HepG2 (cell line): ENCODE results near the gene RTF1. TPM values are rescaled to one million over a fixed set of nuclear protein-coding genes. Genes with fewer than 3 reads are reported as not detected.

Experiments
- ATF1 ChIP-seq: IDR thresholded peaks from 2 replicates; pipeline ENCODE4 v1.6.1; 2016; ENCODE audit warnings: mild to moderate bottlenecking, control low read depth
- ATF7 ChIP-seq, 2 experiments: fragments of 450-650 bp in 1 of 2; sonication (generic) in 1 of 2; formaldehyde crosslinking in 1 of 2; IDR thresholded peaks; 2 replicates each; pipeline versions ENCODE4 v1.4.0 to v1.6.1; 2016 to 2020; ENCODE audit warnings: antibody characterized with exemption in 1 of 2, mild to moderate bottlenecking in 1 of 2, missing genetic modification reagents in 1 of 2
- CEBPG ChIP-seq: IDR thresholded peaks from 2 replicates; pipeline ENCODE4 v1.6.1; 2016
- GATAD1 ChIP-seq: IDR thresholded peaks from 2 replicates; pipeline ENCODE4 v1.6.1; 2016; ENCODE audit warnings: missing genetic modification reagents, missing compliant biosample characterization
- HDAC1 ChIP-seq: sonication (generic); formaldehyde crosslinking; IDR thresholded peaks from 2 replicates; pipeline ENCODE4 v1.5.1; 2020; ENCODE audit warnings: mild to moderate bottlenecking, missing genetic modification reagents
- ISL2 ChIP-seq: sonication (generic); formaldehyde crosslinking; IDR thresholded peaks from 2 replicates; pipeline ENCODE4 v1.5.0; 2020; ENCODE audit warnings: missing genetic modification reagents
- MAFF ChIP-seq: IDR thresholded peaks from 2 replicates; pipeline ENCODE4 v1.6.1; 2011; ENCODE audit warnings: low read depth, low read length, improper control_type of control experiment
- SAFB2 ChIP-seq: sonication (generic); formaldehyde crosslinking; IDR thresholded peaks from 2 replicates; pipeline ENCODE4 v1.5.1; 2020; ENCODE audit warnings: missing genetic modification reagents, low read depth, mild to moderate bottlenecking, borderline replicate concordance
- ZBTB20 ChIP-seq: sonication (generic); formaldehyde crosslinking; IDR thresholded peaks from 2 replicates; pipeline ENCODE4 v1.8.1; 2023; ENCODE audit warnings: missing genetic modification reagents, low read depth, mild to moderate bottlenecking, borderline replicate concordance
- ZEB1 ChIP-seq: IDR thresholded peaks from 2 replicates; pipeline ENCODE4 v1.6.1; 2012; ENCODE audit warnings: mild to moderate bottlenecking, low read depth, inconsistent platforms; ENCODE audit not compliant: insufficient replicate concordance
- ZNF569 ChIP-seq: sonication (generic); formaldehyde crosslinking; IDR thresholded peaks from 2 replicates; pipeline ENCODE4 v1.5.0; 2020; ENCODE audit warnings: mild to moderate bottlenecking, missing genetic modification reagents, moderate library complexity, borderline replicate concordance
- ZNF615 ChIP-seq: sonication (generic); formaldehyde crosslinking; IDR thresholded peaks from 2 replicates; pipeline ENCODE4 v1.5.0; 2020; ENCODE audit warnings: mild to moderate bottlenecking, missing genetic modification reagents, borderline replicate concordance
- ZNF879 ChIP-seq: sonication (generic); formaldehyde crosslinking; IDR thresholded peaks from 2 replicates; pipeline ENCODE4 v1.8.1; 2023; ENCODE audit warnings: missing genetic modification reagents
- ZSCAN30 ChIP-seq: sonication (generic); formaldehyde crosslinking; IDR thresholded peaks from 2 replicates; pipeline ENCODE4 v1.5.0; 2020; ENCODE audit warnings: mild to moderate bottlenecking, missing genetic modification reagents
- ZSCAN9 ChIP-seq: IDR thresholded peaks from 2 replicates; pipeline ENCODE4 v1.6.1; 2016; ENCODE audit warnings: borderline replicate concordance
- ZZZ3 ChIP-seq: sonication (generic); formaldehyde crosslinking; IDR thresholded peaks from 2 replicates; pipeline ENCODE4 v1.4.0; 2020; ENCODE audit warnings: missing genetic modification reagents, mild to moderate bottlenecking, borderline replicate concordance
- polyA plus RNA-seq, 8 experiments: library from polyadenylated mRNA; depleted of rRNA in 3 of 8; stranded (reverse) in 7 of 8; unstranded in 1 of 8; fragments of >200 nt; fragmentation: Illumina TruSeq in 4 of 8; extraction: Trizol in 4 of 8; gene quantifications; 2 replicates each; pipeline versions ENCODE4 v1.2.1 to v1.2.3, GENCODE V29; 2011 to 2016; ENCODE audit warnings: low read depth in 4 of 8, missing spikeins in 1 of 8, mixed read lengths in 1 of 8; ENCODE audit not compliant: insufficient read depth in 1 of 8
- total RNA-seq, 5 experiments: library from RNA; depleted of rRNA; stranded (reverse); fragments of >200 nt; fragmentation: Illumina TruSeq; extraction: Trizol; gene quantifications; 2 replicates each; pipeline ENCODE4 v1.2.3, GENCODE V29; 2016; ENCODE audit warnings: low read depth in 1 of 5
- TF ChIP-seq, protein P1 (sequence below): sonication (generic); formaldehyde crosslinking; IDR thresholded peaks from 2 replicates; pipeline ENCODE4 v1.5.0; 2020; ENCODE audit warnings: missing genetic modification reagents
- TF ChIP-seq, protein P2 (sequence below): sonication (generic); formaldehyde crosslinking; IDR thresholded peaks from 2 replicates; pipeline ENCODE4; 2020; ENCODE audit warnings: missing genetic modification reagents, mild to moderate bottlenecking, borderline replicate concordance
- TF ChIP-seq, protein P3 (sequence below): fragments of 450-650 bp; IDR thresholded peaks from 2 replicates; pipeline ENCODE4 v1.6.1; 2017
- TF ChIP-seq, protein P4 (sequence below): IDR thresholded peaks from 2 replicates; pipeline ENCODE4 v1.6.1; 2016; ENCODE audit warnings: missing compliant biosample characterization, missing genetic modification reagents, borderline replicate concordance
- TF ChIP-seq, protein P5 (sequence below): sonication (generic); formaldehyde crosslinking; IDR thresholded peaks from 2 replicates; pipeline ENCODE4 v1.8.0; 2022; ENCODE audit warnings: low read depth, missing genetic modification reagents

The RTF1 gene
- total and polyA plus RNA-seq, 2 of the 13 experiments (the other 11 are each of a cell fraction or from before 2014, with no cell fraction given) = 13.9 to 17.9 TPM

DNA sequence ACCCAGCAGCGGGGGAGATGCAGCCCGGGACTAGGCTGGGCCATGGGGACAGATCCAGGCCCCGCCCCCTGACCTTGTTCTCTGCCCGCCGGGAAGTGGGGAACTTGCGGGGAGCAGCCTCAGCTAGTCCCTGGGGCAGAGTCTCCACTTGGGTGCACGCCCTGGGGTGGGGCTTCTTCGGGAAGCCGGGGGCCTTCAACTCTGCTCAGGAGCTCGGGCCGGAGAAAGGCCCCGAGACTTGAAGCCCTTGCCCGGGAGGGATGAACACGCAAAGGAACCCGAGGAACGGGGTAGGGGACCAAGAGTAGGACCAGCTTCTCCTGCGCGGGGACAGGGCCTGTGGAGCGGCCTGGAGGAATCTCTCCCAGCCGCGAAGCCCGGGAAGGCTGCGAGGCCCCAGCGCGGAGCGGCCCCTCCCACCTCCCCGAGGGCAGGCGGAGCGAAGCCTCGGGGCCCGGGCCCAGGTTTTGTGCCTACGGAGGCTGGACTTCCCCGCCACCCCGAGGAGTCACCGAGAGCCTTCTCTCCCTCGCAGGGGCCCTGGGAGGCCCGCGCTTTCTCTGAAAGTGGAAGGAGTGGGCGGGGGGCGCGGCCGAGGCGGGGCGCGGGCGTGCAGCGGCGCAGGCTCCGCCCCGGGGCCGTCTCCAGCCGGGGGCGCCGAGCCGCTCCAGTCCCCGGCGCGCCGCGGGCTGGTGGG is 76.5 kb downstream of the RTF1 start, which contains the start of gene ITPKA (continued):
- TF ChIP-seq, protein P1, sequence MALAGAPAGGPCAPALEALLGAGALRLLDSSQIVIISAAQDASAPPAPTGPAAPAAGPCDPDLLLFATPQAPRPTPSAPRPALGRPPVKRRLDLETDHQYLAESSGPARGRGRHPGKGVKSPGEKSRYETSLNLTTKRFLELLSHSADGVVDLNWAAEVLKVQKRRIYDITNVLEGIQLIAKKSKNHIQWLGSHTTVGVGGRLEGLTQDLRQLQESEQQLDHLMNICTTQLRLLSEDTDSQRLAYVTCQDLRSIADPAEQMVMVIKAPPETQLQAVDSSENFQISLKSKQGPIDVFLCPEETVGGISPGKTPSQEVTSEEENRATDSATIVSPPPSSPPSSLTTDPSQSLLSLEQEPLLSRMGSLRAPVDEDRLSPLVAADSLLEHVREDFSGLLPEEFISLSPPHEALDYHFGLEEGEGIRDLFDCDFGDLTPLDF = peak; percentile 68; the same call in 1 of the 2 replicates
- TF ChIP-seq, protein P2, sequence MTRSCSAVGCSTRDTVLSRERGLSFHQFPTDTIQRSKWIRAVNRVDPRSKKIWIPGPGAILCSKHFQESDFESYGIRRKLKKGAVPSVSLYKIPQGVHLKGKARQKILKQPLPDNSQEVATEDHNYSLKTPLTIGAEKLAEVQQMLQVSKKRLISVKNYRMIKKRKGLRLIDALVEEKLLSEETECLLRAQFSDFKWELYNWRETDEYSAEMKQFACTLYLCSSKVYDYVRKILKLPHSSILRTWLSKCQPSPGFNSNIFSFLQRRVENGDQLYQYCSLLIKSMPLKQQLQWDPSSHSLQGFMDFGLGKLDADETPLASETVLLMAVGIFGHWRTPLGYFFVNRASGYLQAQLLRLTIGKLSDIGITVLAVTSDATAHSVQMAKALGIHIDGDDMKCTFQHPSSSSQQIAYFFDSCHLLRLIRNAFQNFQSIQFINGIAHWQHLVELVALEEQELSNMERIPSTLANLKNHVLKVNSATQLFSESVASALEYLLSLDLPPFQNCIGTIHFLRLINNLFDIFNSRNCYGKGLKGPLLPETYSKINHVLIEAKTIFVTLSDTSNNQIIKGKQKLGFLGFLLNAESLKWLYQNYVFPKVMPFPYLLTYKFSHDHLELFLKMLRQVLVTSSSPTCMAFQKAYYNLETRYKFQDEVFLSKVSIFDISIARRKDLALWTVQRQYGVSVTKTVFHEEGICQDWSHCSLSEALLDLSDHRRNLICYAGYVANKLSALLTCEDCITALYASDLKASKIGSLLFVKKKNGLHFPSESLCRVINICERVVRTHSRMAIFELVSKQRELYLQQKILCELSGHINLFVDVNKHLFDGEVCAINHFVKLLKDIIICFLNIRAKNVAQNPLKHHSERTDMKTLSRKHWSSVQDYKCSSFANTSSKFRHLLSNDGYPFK (CRISPR knock-in tag) = no peak
- TF ChIP-seq ZEB1 (no peak), ZNF879 (CRISPR knock-in tag) (peak; percentile 82; the same call in 1 of the 2 replicates), GATAD1 (CRISPR knock-in tag) (peak; percentile 22; the same call in 1 of the 2 replicates), HDAC1 (CRISPR knock-in tag) (peak; percentile 68), ZZZ3 (CRISPR knock-in tag) (peak; percentile 29; the same call in 1 of the 2 replicates), ATF7 (IDR thresholded peaks at IDR 0.05) (no peak), ATF7 (CRISPR knock-in tag; IDR thresholded peaks at IDR 0.05) (no peak), MAFF (no peak), ZSCAN9 (CRISPR knock-in tag) (peak; percentile 72; the same call in 1 of the 2 replicates), ISL2 (peak; percentile 35; the same call in 1 of the 2 replicates), ZNF569 (CRISPR knock-in tag) (no peak), CEBPG (CRISPR knock-in tag) (no peak), ATF1 (CRISPR knock-in tag) (no peak), ZNF615 (CRISPR knock-in tag) (peak; percentile 61; the same call in 1 of the 2 replicates), ZSCAN30 (CRISPR knock-in tag) (0 out of 2 replicates have a peak, but pooled peaks have one; percentile 21), ZBTB20 (CRISPR knock-in tag) (peak; percentile 91; the same call in 1 of the 2 replicates), SAFB2 (CRISPR knock-in tag) (no peak)
- TF ChIP-seq, protein P3, sequence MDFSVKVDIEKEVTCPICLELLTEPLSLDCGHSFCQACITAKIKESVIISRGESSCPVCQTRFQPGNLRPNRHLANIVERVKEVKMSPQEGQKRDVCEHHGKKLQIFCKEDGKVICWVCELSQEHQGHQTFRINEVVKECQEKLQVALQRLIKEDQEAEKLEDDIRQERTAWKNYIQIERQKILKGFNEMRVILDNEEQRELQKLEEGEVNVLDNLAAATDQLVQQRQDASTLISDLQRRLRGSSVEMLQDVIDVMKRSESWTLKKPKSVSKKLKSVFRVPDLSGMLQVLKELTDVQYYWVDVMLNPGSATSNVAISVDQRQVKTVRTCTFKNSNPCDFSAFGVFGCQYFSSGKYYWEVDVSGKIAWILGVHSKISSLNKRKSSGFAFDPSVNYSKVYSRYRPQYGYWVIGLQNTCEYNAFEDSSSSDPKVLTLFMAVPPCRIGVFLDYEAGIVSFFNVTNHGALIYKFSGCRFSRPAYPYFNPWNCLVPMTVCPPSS = no peak
- TF ChIP-seq, protein P4, sequence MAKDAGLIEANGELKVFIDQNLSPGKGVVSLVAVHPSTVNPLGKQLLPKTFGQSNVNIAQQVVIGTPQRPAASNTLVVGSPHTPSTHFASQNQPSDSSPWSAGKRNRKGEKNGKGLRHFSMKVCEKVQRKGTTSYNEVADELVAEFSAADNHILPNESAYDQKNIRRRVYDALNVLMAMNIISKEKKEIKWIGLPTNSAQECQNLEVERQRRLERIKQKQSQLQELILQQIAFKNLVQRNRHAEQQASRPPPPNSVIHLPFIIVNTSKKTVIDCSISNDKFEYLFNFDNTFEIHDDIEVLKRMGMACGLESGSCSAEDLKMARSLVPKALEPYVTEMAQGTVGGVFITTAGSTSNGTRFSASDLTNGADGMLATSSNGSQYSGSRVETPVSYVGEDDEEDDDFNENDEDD (CRISPR knock-in tag) = peak; percentile 61; the same call in 1 of the 2 replicates
- TF ChIP-seq, protein P5, sequence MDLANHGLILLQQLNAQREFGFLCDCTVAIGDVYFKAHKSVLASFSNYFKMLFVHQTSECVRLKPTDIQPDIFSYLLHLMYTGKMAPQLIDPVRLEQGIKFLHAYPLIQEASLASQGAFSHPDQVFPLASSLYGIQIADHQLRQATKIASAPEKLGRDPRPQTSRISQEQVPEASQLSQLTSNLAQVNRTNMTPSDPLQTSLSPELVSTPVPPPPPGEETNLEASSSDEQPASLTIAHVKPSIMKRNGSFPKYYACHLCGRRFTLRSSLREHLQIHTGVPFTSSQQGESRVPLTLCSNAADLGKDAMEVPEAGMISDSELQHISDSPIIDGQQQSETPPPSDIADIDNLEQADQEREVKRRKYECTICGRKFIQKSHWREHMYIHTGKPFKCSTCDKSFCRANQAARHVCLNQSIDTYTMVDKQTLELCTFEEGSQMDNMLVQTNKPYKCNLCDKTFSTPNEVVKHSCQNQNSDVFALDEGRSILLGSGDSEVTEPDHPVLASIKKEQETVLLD (CRISPR knock-in tag) = no peak
